Measurements from ENCODE around the gene FYB1. TPM values are rescaled to one million over a fixed set of nuclear protein-coding genes. Genes with fewer than 3 reads are reported as not detected.

Gene FYB1
- total RNA-seq, 1 experiment from 2014 or later: 0.52 TPM

DNA sequence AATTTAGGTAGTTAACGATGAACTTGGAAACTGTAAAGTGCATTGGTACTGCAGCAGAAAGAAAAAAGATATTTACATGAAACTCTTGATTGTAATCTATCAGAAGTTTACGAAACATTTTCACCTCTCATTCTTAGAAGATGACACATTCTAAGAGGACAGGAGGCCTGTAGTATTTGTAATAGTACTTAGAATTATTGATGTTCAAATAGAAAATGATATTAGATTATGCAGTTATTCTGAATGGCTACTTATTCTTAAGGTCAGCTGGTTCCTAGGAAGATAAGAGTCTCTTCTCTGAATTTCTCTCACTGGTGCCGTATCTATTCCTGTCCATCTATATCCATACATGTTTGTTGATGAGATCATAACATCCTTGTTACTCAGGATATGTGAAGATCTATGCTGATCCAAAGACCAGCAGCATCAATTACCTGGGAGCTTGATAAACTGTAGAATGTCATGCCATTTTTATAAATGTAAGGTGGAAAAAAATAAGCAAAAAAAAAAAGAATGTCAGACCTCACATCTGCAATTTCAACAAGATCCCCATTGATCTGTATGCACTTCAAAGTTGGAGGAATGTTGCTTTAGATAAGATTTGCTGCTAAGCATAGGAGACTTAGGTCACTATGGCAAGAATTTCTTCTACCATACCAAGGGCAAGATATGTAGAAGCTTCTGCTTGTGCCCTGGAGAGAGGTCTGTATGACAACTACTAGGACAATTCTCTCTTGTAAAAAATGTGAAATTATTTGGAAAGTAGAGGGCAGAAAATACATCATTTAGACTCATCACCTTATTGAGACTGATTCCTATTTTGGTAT, 102.8 kb downstream of the FYB1 start:
- POLR2A ChIA-PET: no interaction called here
- Mint-ChIP-seq H3K4me1 (no peaks in the 10 kb centered on the region), H3K27ac (no peak overlapping the region), H3K36me3 (no peaks in the 10 kb centered on the region), H3K27me3 (ENCODE audit: low read depth) (no peaks in the 10 kb centered on the region), H3K9me3 (no peaks in the 10 kb centered on the region), H3K4me3 (no peak overlapping the region)
- no peak for ATAC-seq
- TF ChIP-seq, protein P1, sequence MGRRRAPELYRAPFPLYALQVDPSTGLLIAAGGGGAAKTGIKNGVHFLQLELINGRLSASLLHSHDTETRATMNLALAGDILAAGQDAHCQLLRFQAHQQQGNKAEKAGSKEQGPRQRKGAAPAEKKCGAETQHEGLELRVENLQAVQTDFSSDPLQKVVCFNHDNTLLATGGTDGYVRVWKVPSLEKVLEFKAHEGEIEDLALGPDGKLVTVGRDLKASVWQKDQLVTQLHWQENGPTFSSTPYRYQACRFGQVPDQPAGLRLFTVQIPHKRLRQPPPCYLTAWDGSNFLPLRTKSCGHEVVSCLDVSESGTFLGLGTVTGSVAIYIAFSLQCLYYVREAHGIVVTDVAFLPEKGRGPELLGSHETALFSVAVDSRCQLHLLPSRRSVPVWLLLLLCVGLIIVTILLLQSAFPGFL (CRISPR knock-in tag; IDR thresholded peaks at IDR 0.05; ENCODE audit: borderline replicate concordance): no peak
- no peak for TF ChIP-seq ETV6 (CRISPR knock-in tag; IDR thresholded peaks at IDR 0.05)
- TF ChIP-seq TEAD4 (CRISPR knock-in tag; IDR thresholded peaks at IDR 0.05): no peak
- TF ChIP-seq TEAD1 (CRISPR knock-in tag; IDR thresholded peaks at IDR 0.05): no peak
- TF ChIP-seq, protein P2, sequence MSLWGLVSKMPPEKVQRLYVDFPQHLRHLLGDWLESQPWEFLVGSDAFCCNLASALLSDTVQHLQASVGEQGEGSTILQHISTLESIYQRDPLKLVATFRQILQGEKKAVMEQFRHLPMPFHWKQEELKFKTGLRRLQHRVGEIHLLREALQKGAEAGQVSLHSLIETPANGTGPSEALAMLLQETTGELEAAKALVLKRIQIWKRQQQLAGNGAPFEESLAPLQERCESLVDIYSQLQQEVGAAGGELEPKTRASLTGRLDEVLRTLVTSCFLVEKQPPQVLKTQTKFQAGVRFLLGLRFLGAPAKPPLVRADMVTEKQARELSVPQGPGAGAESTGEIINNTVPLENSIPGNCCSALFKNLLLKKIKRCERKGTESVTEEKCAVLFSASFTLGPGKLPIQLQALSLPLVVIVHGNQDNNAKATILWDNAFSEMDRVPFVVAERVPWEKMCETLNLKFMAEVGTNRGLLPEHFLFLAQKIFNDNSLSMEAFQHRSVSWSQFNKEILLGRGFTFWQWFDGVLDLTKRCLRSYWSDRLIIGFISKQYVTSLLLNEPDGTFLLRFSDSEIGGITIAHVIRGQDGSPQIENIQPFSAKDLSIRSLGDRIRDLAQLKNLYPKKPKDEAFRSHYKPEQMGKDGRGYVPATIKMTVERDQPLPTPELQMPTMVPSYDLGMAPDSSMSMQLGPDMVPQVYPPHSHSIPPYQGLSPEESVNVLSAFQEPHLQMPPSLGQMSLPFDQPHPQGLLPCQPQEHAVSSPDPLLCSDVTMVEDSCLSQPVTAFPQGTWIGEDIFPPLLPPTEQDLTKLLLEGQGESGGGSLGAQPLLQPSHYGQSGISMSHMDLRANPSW (CRISPR knock-in tag; conservative IDR thresholded peaks at IDR 0.05; ENCODE audit: low read depth): no peak
- TF ChIP-seq, protein P3, sequence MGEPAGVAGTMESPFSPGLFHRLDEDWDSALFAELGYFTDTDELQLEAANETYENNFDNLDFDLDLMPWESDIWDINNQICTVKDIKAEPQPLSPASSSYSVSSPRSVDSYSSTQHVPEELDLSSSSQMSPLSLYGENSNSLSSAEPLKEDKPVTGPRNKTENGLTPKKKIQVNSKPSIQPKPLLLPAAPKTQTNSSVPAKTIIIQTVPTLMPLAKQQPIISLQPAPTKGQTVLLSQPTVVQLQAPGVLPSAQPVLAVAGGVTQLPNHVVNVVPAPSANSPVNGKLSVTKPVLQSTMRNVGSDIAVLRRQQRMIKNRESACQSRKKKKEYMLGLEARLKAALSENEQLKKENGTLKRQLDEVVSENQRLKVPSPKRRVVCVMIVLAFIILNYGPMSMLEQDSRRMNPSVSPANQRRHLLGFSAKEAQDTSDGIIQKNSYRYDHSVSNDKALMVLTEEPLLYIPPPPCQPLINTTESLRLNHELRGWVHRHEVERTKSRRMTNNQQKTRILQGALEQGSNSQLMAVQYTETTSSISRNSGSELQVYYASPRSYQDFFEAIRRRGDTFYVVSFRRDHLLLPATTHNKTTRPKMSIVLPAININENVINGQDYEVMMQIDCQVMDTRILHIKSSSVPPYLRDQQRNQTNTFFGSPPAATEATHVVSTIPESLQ (CRISPR knock-in tag; IDR thresholded peaks at IDR 0.05): no peak
- no peak for TF ChIP-seq ZNF423 (CRISPR knock-in tag; IDR thresholded peaks at IDR 0.05)
- no peak for TF ChIP-seq ZNF416 (CRISPR knock-in tag; IDR thresholded peaks at IDR 0.05)
- TF ChIP-seq TCF7 (CRISPR knock-in tag; IDR thresholded peaks at IDR 0.05; ENCODE audit: low read depth): no peak
- TF ChIP-seq, protein P4, sequence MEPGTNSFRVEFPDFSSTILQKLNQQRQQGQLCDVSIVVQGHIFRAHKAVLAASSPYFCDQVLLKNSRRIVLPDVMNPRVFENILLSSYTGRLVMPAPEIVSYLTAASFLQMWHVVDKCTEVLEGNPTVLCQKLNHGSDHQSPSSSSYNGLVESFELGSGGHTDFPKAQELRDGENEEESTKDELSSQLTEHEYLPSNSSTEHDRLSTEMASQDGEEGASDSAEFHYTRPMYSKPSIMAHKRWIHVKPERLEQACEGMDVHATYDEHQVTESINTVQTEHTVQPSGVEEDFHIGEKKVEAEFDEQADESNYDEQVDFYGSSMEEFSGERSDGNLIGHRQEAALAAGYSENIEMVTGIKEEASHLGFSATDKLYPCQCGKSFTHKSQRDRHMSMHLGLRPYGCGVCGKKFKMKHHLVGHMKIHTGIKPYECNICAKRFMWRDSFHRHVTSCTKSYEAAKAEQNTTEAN (CRISPR knock-in tag; IDR thresholded peaks at IDR 0.05): no peak
- TF ChIP-seq GRHL2 (CRISPR knock-in tag; IDR thresholded peaks at IDR 0.05; ENCODE audit: insufficient replicate concordance, severe bottlenecking): no peak
- TF ChIP-seq, protein P5, sequence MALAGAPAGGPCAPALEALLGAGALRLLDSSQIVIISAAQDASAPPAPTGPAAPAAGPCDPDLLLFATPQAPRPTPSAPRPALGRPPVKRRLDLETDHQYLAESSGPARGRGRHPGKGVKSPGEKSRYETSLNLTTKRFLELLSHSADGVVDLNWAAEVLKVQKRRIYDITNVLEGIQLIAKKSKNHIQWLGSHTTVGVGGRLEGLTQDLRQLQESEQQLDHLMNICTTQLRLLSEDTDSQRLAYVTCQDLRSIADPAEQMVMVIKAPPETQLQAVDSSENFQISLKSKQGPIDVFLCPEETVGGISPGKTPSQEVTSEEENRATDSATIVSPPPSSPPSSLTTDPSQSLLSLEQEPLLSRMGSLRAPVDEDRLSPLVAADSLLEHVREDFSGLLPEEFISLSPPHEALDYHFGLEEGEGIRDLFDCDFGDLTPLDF (CRISPR knock-in tag; IDR thresholded peaks at IDR 0.05): no peak
- CTCF ChIA-PET: no interaction called here
- DNase-seq (ENCODE audit: low spot score): no peak

DNA sequence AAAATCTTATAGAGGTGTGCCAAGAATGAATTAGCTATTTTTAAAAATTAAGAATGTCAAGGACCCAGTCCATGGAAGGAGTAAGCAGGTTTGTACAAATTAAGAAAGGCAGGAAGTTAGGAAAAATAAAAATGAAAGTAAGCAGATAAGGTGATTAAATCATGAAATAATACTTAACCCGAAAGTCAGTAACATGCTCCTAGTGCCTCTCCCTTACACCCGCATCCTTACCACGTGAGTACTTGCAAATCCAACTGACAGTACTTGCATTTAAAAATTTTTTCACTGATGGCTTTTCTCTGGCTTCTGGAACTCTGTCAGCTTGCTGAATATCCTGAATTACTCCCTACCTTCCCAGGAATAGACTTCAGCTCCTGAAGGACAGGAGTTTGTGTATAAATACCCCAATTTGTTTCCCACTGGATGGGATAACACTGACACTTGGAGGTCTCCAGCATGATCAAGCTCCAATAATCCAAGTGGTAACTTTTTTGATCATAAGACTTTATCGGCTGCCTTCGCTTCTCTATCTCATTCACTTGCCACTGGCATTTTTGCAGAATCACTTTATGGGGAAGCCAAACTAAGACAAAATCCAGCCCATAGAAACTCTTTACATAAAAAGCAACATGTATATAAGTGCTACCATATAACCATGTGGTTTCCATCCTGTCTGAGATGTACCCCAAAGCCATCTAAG, 103.6 kb downstream of the FYB1 start:
- Mint-ChIP-seq H3K9me3 (no peaks in the 10 kb centered on the region), H3K27me3 (ENCODE audit: low read depth) (no peaks in the 10 kb centered on the region), H3K4me1 (no peaks in the 10 kb centered on the region), H3K27ac (no peak overlapping the region), H3K36me3 (no peaks in the 10 kb centered on the region), H3K4me3 (no peak overlapping the region)
- no peak for ATAC-seq
- ChIA-PET CTCF (no interaction called here), POLR2A (no interaction called here)
- DNase-seq (ENCODE audit: low spot score): no peak
- no peak for TF ChIP-seq SMAD3 (CRISPR knock-in tag; IDR thresholded peaks at IDR 0.05; ENCODE audit: borderline replicate concordance)
- TF ChIP-seq ZBTB21 (CRISPR knock-in tag; IDR thresholded peaks at IDR 0.05; ENCODE audit: borderline replicate concordance): no peak
- TF ChIP-seq, protein P6, sequence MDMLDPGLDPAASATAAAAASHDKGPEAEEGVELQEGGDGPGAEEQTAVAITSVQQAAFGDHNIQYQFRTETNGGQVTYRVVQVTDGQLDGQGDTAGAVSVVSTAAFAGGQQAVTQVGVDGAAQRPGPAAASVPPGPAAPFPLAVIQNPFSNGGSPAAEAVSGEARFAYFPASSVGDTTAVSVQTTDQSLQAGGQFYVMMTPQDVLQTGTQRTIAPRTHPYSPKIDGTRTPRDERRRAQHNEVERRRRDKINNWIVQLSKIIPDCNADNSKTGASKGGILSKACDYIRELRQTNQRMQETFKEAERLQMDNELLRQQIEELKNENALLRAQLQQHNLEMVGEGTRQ (CRISPR knock-in tag; IDR thresholded peaks at IDR 0.05): no peak
- TF ChIP-seq, protein P7, sequence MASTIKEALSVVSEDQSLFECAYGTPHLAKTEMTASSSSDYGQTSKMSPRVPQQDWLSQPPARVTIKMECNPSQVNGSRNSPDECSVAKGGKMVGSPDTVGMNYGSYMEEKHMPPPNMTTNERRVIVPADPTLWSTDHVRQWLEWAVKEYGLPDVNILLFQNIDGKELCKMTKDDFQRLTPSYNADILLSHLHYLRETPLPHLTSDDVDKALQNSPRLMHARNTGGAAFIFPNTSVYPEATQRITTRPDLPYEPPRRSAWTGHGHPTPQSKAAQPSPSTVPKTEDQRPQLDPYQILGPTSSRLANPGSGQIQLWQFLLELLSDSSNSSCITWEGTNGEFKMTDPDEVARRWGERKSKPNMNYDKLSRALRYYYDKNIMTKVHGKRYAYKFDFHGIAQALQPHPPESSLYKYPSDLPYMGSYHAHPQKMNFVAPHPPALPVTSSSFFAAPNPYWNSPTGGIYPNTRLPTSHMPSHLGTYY (CRISPR knock-in tag; IDR thresholded peaks at IDR 0.05): no peak
- TF ChIP-seq, protein P8, sequence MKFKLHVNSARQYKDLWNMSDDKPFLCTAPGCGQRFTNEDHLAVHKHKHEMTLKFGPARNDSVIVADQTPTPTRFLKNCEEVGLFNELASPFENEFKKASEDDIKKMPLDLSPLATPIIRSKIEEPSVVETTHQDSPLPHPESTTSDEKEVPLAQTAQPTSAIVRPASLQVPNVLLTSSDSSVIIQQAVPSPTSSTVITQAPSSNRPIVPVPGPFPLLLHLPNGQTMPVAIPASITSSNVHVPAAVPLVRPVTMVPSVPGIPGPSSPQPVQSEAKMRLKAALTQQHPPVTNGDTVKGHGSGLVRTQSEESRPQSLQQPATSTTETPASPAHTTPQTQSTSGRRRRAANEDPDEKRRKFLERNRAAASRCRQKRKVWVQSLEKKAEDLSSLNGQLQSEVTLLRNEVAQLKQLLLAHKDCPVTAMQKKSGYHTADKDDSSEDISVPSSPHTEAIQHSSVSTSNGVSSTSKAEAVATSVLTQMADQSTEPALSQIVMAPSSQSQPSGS (CRISPR knock-in tag; IDR thresholded peaks at IDR 0.05; ENCODE audit: borderline replicate concordance, low read depth): no peak
- no peak for TF ChIP-seq CREB1 (CRISPR knock-in tag; IDR thresholded peaks at IDR 0.05)
- TF ChIP-seq ETV6 (CRISPR knock-in tag; IDR thresholded peaks at IDR 0.05): no peak
- no peak for TF ChIP-seq NFYB (CRISPR knock-in tag; conservative IDR thresholded peaks at IDR 0.05; ENCODE audit: low read depth)
- no peak for TF ChIP-seq NFE2L1 (CRISPR knock-in tag; IDR thresholded peaks at IDR 0.05)

Measured in WTC11 (cell line).